NCI-H524 (cell line): ENCODE measurements around the gene CXCL17.
"Not testable (repeated sequence)": the region's sequence is repeated elsewhere in the genome, so short reads cannot be mapped to it uniquely, and the experiment has no call there.

Experiments
- DNase-seq, 2 experiments: peaks; one replicate each; lab custom pipeline; 2025; lab: John Stamatoyannopoulos, UW

CXCL17 gene

DNA sequence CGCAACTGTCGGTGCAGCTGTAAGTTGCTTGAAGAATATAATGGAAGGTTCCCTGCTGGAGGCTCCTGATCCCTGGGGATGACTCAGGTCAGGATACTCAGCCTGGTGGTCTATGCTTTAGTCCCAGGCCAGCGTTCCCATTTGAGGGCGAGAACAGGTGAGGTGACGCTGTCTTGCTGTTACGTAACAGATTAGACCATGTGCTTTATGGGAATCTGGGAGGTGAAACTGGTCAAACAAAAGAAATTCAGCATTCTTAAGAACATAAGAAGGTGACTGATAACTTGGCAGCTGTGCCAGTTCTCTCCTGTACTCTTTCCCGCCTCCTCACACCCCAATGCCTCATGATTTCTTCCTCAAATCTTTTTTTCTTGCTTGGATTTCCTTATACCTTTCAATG lies at the start of gene CXCL17:
Gene CXCL17, minus strand, starts transcription at position 114 of the 400 bp plus-strand sequence. CDS start 114 bp downstream, outside the sequence.
- no peak for DNase-seq

DNA sequence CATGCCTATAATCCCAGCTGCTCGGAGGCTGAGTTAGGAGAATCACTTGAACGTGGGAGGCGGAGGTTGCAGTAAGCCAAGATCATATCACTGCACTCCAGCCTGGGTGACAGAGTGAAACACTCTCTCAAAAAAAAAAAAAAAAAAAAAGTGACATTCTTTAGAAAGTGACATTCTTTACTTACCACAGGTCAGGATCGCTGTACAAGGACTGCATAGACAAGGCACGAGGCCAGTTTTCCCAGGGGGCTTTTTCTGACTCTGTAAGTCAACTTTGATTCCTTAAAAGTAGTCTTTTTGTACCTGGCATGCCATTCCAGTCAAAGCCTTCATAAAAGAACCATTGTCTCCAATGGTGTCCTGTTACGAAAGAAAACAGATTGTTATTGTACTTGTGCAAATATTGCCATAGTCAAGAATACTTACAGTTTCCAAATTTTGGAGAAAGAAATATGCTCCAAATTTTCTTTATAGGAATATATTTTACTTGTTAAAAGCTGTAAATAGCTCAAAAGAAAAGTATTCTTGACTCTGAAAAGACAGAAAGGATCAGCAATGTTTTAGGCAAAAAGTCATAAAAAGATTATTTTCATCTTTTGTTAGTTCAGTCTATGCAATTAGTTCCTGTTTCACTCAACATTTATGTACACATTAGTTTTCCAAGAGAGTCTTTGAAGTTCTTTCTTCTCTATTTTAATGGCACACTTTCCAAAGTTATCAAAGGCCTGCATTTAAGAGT lies 46.2 kb upstream of the CXCL17 start:
- DNase-seq = no peak

DNA sequence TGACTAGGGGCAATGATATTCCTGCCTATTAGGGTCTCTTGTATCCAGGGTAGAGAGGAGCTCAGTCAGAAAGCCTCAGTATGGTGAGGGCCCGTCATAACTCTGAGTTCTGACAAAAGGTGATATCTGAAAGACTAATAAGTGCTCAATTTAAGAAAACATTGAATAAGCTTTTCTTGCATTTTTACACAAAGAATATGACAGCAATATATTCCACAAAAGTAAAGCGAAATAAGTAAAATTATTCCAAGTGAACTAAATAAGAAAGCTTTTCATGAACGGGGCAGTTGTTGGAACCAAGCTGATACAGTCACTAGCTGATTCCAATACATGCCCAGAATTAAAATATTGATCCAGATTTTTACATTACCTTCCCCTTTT lies 45.0 kb upstream of the CXCL17 start:
- DNase-seq = no peak

GRCh38 chr19:42487032-42487797 lies 44.5 kb upstream of the CXCL17 start:
- DNase-seq = no peak

GRCh38 chr19:42485036-42485435 lies 42.3 kb upstream of the CXCL17 start:
- not testable (repeated sequence) for DNase-seq

DNA sequence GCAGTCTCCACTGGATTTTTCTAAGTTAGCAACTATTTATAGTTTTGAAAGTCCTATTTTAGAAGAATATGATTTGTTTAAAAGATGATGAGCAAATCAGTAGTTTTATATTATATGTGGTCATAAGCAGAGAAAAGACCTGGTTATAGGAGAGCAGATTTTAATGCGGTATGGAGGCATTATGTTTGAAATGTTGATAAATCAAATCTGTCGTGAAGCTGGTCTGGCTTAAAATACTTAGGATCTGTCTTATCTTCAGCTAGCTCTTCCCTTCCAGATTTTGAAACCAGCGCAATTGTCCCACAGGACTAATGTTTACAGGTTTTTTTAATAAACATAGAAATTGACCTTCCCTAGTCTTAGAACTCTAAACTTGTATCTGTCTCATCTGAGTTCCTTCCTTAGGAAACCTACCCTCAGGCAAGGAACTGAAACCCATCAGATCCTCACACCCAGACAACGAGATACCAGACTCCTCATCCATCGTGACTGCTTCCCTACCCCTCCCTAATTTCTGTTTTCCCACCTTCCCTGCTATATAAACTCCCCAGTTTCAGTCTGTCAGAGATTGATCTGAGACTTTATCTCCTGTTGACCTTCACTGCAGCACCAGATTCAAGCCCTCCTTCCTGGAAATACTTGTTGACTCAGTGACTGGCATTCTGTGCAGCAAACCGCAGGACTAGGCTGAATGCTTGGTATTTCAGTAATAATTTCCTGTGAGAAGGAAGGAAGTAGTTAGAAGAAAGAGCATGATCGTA lies 37.8 kb upstream of the CXCL17 start:
- DNase-seq = no peak

GRCh38 chr19:42479736-42480135 lies 37.0 kb upstream of the CXCL17 start:
- DNase-seq = no peak

- DNase-seq = no peak
Observed at GRCh38 chr19:42478765-42479311, 36.1 kb upstream of the CXCL17 start.

DNA sequence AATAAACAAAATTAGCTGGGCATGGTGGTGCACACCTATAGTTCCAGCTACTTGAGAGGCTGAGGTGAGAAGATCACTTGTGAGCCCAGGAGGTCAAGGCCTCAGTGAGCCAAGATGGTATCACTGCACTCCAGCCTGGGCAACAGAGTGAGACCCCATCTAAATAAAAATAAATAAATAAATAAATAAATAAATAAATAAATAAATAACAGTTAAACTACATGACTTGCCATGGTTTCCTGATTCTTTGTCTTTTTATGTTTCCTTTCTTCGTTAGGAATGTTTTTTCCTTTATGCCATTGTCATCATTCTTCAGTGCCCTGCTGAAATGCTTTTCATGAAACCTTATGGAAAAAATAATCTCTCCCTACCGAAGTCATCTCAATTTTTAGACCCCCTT lies 35.2 kb upstream of the CXCL17 start:
- no peak for DNase-seq

GRCh38 chr19:42477117-42477516 lies 34.4 kb upstream of the CXCL17 start:
- DNase-seq = no peak

- DNase-seq = no peak
Observed at GRCh38 chr19:42475366-42475765, 32.6 kb upstream of the CXCL17 start.

DNA sequence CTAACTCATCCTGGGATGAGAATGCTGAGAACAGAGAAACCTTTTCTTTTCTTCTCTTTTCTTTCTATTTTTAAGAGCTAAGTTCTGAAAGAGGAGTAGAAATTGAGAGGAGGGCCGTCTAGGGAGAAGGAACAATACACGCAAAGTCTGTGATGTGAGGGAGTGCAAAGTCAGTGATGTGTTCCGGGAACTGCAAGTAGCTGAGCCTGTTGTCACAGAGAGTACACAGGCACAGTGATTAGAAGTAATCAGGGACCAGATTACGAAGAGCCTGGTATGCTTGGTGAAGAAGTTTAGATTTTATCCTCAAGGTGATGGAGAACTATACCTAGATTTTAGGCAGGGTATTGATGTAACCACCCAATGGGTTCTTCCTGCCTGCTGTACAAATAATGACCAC lies 32.0 kb upstream of the CXCL17 start:
- DNase-seq = no peak

DNA sequence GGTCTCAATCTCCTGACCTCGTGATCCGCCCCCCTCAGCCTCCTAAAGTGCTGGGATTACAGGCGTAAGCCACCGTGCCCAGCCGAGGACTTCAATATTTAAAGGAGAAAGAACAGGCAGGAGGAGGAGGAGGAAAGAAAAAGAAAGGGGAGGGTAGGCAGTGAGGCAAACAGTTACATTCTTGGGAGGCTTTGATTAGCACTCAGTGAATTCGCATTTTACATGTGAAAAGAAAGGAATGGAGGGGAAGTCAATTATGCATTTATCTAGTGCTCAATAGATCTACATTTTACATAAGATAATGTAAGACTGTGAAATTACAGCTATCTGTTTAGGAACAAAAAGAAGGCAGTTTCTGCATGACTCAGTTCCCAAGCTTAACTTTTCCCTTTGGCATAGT lies 30.9 kb upstream of the CXCL17 start:
- no peak for DNase-seq

DNA sequence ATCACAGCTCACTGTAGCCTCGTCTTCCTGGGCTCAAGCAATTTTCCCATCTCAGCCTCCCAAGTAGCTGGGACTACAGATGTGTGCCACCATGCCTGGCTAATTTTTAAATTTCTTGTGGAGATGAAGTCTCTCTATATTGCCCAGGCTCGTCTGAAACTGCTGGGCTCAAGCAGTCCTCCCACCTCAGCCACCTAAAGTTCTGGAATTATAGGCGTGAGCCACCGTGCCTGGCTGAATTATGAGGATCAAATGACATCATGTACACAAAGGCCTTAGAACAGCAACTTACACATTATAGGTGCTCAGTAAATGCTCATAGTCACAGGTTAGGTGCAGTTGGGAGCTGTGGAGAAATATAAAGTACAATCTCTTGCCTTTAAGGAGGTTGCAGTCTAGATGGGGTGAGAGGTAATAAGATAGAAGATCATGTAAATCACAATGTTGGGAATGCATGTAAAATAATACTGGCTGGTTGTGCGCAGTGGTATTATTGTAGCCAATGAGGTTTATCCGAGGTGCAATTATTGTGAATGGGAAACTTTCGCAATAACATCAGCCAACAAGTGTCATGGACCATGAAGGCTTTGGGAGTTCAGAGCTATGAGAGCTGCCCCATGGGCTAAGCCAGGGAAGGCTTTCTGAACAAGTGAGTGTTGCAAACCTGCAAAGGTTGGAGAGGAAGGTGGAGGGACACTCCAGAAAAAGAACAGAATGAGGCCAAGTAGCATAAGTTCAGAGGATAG lies 29.8 kb upstream of the CXCL17 start:
- DNase-seq = no peak

GRCh38 chr19:42471554-42472249 lies 29.0 kb upstream of the CXCL17 start:
- DNase-seq = no peak

- DNase-seq = no peak
Observed at GRCh38 chr19:42469311-42470235, 26.8 kb upstream of the CXCL17 start.

GRCh38 chr19:42468273-42468796 lies 25.6 kb upstream of the CXCL17 start:
- DNase-seq = no peak

GRCh38 chr19:42467183-42467760 lies 24.5 kb upstream of the CXCL17 start:
- no peak for DNase-seq

- DNase-seq = no peak
Observed at GRCh38 chr19:42466521-42467182, 23.9 kb upstream of the CXCL17 start.
